ENCODE results near the gene KRT73. TPM values are rescaled to one million over a fixed set of nuclear protein-coding genes. Genes with fewer than 3 reads are reported as not detected.

The KRT73 gene
- total and polyA plus RNA-seq, 9 of the 15 experiments (the other 6 are each of a cell fraction or from before 2014, with no cell fraction given): 0.09 to 0.18 (median 0.13) TPM; not detected in 5

- peaks cover 0 to 29% of the 10 kb centered on the region in 2 experiments; a peak in 3 of 5 replicates for H3K27me3 ChIP-seq (ENCODE audit: control insufficient read depth in 2 of 2, insufficient read depth in 2 of 2, low read length in 2 of 2)
- H3K9me3 ChIP-seq (replicated peaks; ENCODE audit: control insufficient read depth, insufficient read depth, low read depth, low read length): no peaks in the 10 kb centered on the region
- no peak overlapping the region for H3K4me3 ChIP-seq
- intact Hi-C loops (cut with micrococcal nuclease): no loop called here
- H4K20me1 ChIP-seq (replicated peaks; ENCODE audit: control insufficient read depth, insufficient read depth, low read length): no peaks in the 10 kb centered on the region
- no peak for DNase-seq (ENCODE audit: extremely low read depth in 1 of 4, low spot score in 3 of 4)
- peaks cover 2 to 10% of the 10 kb centered on the region in 2 experiments; a peak in 2 of 5 replicates for H3K4me1 ChIP-seq (replicated peaks in 1 of 2; ENCODE audit: control insufficient read depth in 2 of 2, insufficient read depth in 2 of 2, low read length in 2 of 2)
- no peaks in the 10 kb centered on the region for H3K79me2 ChIP-seq (ENCODE audit: control insufficient read depth, insufficient read depth, low read length)
- no peak overlapping the region for H3K4me2 ChIP-seq (ENCODE audit: insufficient read depth, low read length)
- ChIA-PET CTCF (ENCODE audit: low intra/inter-chr PET ratio) (no interaction called here), POLR2A (interaction anchor here (0.9 to 1.4 kb wide), 3 partner anchors 9 to 17 kb away, joined by 3 to 6 read pairs (median 4); no protein-coding TSS in a partner anchor)
- H3K27ac ChIP-seq (ENCODE audit: extremely low read depth, low read depth, low read length): no peak overlapping the region
- no peaks in the 10 kb centered on the region for H3K36me3 ChIP-seq (ENCODE audit: control insufficient read depth, insufficient read depth, low read length)
- no peak overlapping the region for H3K9ac ChIP-seq (ENCODE audit: insufficient read depth in 1 of 2, low read depth in 2 of 2, low read length in 2 of 2)
- no peak for FAIRE-seq
- in situ Hi-C loops (cut with MboI): no loop called here
- BruUV-seq (replicated peaks): no TSS peak
- no peak for TF ChIP-seq CC2D1A (IDR thresholded peaks at IDR 0.05)
- TF ChIP-seq SAP30 (IDR thresholded peaks at IDR 0.05; ENCODE audit: borderline replicate concordance, insufficient read depth, low read depth, low read length, poor library complexity, severe bottlenecking): no peak
- TF ChIP-seq HES1 (IDR thresholded peaks at IDR 0.05; ENCODE audit: low read depth): no peak
- TF ChIP-seq, protein P1, sequence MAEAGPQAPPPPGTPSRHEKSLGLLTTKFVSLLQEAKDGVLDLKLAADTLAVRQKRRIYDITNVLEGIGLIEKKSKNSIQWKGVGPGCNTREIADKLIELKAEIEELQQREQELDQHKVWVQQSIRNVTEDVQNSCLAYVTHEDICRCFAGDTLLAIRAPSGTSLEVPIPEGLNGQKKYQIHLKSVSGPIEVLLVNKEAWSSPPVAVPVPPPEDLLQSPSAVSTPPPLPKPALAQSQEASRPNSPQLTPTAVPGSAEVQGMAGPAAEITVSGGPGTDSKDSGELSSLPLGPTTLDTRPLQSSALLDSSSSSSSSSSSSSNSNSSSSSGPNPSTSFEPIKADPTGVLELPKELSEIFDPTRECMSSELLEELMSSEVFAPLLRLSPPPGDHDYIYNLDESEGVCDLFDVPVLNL (CRISPR knock-in tag; IDR thresholded peaks at IDR 0.05; ENCODE audit: low read depth): no peak
- TF ChIP-seq, protein P2, sequence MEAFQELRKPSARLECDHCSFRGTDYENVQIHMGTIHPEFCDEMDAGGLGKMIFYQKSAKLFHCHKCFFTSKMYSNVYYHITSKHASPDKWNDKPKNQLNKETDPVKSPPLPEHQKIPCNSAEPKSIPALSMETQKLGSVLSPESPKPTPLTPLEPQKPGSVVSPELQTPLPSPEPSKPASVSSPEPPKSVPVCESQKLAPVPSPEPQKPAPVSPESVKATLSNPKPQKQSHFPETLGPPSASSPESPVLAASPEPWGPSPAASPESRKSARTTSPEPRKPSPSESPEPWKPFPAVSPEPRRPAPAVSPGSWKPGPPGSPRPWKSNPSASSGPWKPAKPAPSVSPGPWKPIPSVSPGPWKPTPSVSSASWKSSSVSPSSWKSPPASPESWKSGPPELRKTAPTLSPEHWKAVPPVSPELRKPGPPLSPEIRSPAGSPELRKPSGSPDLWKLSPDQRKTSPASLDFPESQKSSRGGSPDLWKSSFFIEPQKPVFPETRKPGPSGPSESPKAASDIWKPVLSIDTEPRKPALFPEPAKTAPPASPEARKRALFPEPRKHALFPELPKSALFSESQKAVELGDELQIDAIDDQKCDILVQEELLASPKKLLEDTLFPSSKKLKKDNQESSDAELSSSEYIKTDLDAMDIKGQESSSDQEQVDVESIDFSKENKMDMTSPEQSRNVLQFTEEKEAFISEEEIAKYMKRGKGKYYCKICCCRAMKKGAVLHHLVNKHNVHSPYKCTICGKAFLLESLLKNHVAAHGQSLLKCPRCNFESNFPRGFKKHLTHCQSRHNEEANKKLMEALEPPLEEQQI (IDR thresholded peaks at IDR 0.05): no peak
- 4% methylated on average over 2 of the region's 2 CpGs for WGBS (ENCODE audit: insufficient coverage, low coverage, missing lambda C conversion rate)
- ATAC-seq: no peak
- no peak overlapping the region for H2AFZ ChIP-seq (ENCODE audit: low read depth, low read length)
- no peaks in the 10 kb centered on the region for H3K9me1 ChIP-seq (ENCODE audit: control insufficient read depth, insufficient read depth, low read length)
These were observed 18.3 kb downstream of the KRT73 start for GRCh38 chr12:52600071-52600470.
